C4-2B (cell line): ENCODE data around the gene KCNH2.

Experiments
- ZFX ChIP-seq: fragments of 450-650 bp; IDR thresholded peaks from 2 replicates; pipeline ENCODE4 v1.6.1; 2017
- TF ChIP-seq, protein P1 (sequence below): fragments of 450-650 bp; conservative IDR thresholded peaks from 2 replicates; pipeline ENCODE4 v1.5.1; 2017; ENCODE audit warnings: mild to moderate bottlenecking

DNA sequence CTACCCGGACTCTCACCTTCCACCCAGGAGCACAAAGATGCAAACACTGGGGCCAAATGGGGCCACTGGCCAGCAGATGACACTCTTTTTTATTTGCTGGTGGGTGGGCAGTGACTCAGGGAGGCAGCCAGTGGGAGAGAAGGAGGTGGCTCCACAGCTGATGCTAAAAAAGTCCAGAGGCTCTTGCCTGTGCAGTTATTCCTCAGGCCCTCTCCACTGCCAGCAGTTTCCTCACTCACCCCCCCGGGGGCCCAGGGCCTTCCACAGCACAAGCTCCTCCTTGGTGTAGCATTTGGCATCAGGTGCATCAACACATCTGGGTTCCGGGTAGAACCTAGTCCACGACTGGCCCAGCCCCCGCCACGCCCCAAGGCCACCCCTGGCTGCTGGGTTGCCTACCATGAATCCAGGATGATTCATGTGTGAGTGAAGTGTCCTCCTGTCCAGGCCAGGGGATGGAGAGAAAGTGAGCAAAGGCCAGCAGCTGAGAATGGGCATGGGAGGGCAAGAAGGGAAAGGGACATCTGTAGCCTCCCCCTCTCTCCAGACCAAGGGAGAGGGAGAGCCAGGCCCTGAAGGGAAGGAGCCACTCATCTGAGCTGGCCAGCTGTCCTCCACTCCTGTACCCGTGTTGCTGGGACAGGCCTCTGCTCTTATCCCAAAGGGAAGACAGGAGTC is 1.7 kb upstream of the KCNH2 start:
- TF ChIP-seq, protein P1, sequence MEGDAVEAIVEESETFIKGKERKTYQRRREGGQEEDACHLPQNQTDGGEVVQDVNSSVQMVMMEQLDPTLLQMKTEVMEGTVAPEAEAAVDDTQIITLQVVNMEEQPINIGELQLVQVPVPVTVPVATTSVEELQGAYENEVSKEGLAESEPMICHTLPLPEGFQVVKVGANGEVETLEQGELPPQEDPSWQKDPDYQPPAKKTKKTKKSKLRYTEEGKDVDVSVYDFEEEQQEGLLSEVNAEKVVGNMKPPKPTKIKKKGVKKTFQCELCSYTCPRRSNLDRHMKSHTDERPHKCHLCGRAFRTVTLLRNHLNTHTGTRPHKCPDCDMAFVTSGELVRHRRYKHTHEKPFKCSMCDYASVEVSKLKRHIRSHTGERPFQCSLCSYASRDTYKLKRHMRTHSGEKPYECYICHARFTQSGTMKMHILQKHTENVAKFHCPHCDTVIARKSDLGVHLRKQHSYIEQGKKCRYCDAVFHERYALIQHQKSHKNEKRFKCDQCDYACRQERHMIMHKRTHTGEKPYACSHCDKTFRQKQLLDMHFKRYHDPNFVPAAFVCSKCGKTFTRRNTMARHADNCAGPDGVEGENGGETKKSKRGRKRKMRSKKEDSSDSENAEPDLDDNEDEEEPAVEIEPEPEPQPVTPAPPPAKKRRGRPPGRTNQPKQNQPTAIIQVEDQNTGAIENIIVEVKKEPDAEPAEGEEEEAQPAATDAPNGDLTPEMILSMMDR = no peak
- TF ChIP-seq ZFX = no peak
